PC-3 (cell line): ENCODE measurements around the gene ZC3H7A. TPM values are rescaled to one million over a fixed set of nuclear protein-coding genes. Genes with fewer than 3 reads are reported as not detected.
A peak's percentile ranks its signal among the peaks of the same experiment; 100 is the strongest.

ENCODE experiments used
- ATAC-seq: fragments of 200-7000 bp; cut with Tn5 transposase; 2 replicates; pipeline ENCODE4 v1.9.1; 2020; ENCODE audit warnings: mild to moderate bottlenecking, moderate library complexity
- BruUV-seq: library from RNA; stranded (reverse); fragments of 400-500 nt; replicated peaks from 2 replicates; lab custom pipeline; 2021; lab: Mats Ljungman, UMichigan
- CTCF ChIA-PET: fragments of 300-600 bp; sonication (Branson Sonifier 250); formaldehyde crosslinking; loops from one replicate; lab custom pipeline; 2022; ENCODE audit warnings: antibody characterized with exemption; lab: Charles Lee
- POLR2A ChIA-PET: fragments of 300-600 bp; sonication (Branson Sonifier 250); formaldehyde crosslinking; loops from one replicate; lab custom pipeline; 2022; ENCODE audit warnings: antibody characterized with exemption; ENCODE audit not compliant: unreplicated experiment; lab: Charles Lee
- DNase-seq: peaks from one replicate; pipeline ENCODE4 v3.0.0-alpha.2; 2015
- H2AFZ ChIP-seq: fragments of 300-600 bp; sonication (generic); 2 replicates; pipeline ENCODE4 v1.6.0; 2016; ENCODE audit warnings: antibody characterized with exemption, low read length
- H3F3A ChIP-seq: fragments of 300-600 bp; sonication (generic); one replicate; pipeline ENCODE4 v1.6.0; 2017; ENCODE audit warnings: antibody characterized with exemption, low read length, control low read depth, mild to moderate bottlenecking; ENCODE audit not compliant: unreplicated experiment
- H3K27ac ChIP-seq: fragments of 300-600 bp; sonication (generic); 2 replicates; pipeline ENCODE4 v1.5.1; 2016; ENCODE audit warnings: mild to moderate bottlenecking, low read length
- H3K27me3 ChIP-seq: fragments of 300-600 bp; sonication (generic); 2 replicates; pipeline ENCODE4 v1.6.1; 2016; ENCODE audit warnings: low read length, mixed read lengths
- H3K36me3 ChIP-seq: fragments of 300-600 bp; sonication (generic); 2 replicates; pipeline ENCODE4 v1.6.1; 2016; ENCODE audit warnings: low read depth, mixed run types, low read length, mixed read lengths
- H3K4me1 ChIP-seq: fragments of 300-600 bp; sonication (generic); 2 replicates; pipeline ENCODE4 v1.5.1; 2016; ENCODE audit warnings: low read length; ENCODE audit not compliant: insufficient read depth
- H3K4me2 ChIP-seq: fragments of 300-600 bp; sonication (generic); 2 replicates; pipeline ENCODE4 v1.6.0; 2016; ENCODE audit warnings: low read length
- H3K4me3 ChIP-seq: fragments of 300-600 bp; sonication (generic); 2 replicates; pipeline ENCODE4 v1.5.1; 2016; ENCODE audit warnings: mild to moderate bottlenecking, low read length, mixed read lengths
- H3K79me2 ChIP-seq: fragments of 300-600 bp; sonication (generic); 2 replicates; pipeline ENCODE4 v1.6.1; 2017; ENCODE audit warnings: low read length, mixed read lengths
- H3K9ac ChIP-seq: fragments of 300-600 bp; sonication (generic); 2 replicates; pipeline ENCODE4 v1.6.0; 2016; ENCODE audit warnings: mild to moderate bottlenecking, low read length
- H3K9me2 ChIP-seq: fragments of 300-600 bp; sonication (generic); replicated peaks from 2 replicates; pipeline ENCODE4 v1.6.1; 2016; ENCODE audit warnings: mixed run types, low read length, mixed read lengths
- H3K9me3 ChIP-seq: fragments of 300-600 bp; sonication (generic); 2 replicates; pipeline ENCODE4 v1.6.1; 2016; ENCODE audit warnings: low read length, mixed read lengths
- H4K20me1 ChIP-seq: fragments of 300-600 bp; sonication (generic); 2 replicates; pipeline ENCODE4 v1.6.1; 2016; ENCODE audit warnings: low read length, mixed read lengths
- EZH2 ChIP-seq: fragments of 300-600 bp; sonication (generic); IDR thresholded peaks from one replicate; pipeline ENCODE4 v1.6.1; 2017; ENCODE audit warnings: antibody characterized with exemption, mild to moderate bottlenecking, low read length; ENCODE audit not compliant: unreplicated experiment
- EZH2phosphoT487 ChIP-seq: fragments of 300-600 bp; sonication (generic); IDR thresholded peaks from 2 replicates; pipeline ENCODE4 v1.6.1; 2018; ENCODE audit warnings: mild to moderate bottlenecking, antibody characterized with exemption, low read length, borderline replicate concordance
- intact Hi-C: fragments of 100-400 bp; cut with micrococcal nuclease; formaldehyde crosslinking; loops from 2 replicates; pipeline ENCODE4 v1.9.0; 2023
- total RNA-seq: library from RNA; depleted of rRNA; stranded (reverse); fragments of >200 nt; gene quantifications from 2 replicates; pipeline ENCODE4 v1.2.3, GENCODE V29; 2014
- TF ChIP-seq, protein P1 (sequence below): fragments of 300-600 bp; sonication (generic); conservative IDR thresholded peaks from 2 replicates; pipeline ENCODE4 v1.5.1; 2017; ENCODE audit warnings: antibody characterized with exemption, low read depth, mild to moderate bottlenecking, low read length

ZC3H7A gene
- total RNA-seq, 1 experiment from 2014 or later, result 21.2 TPM

DNA sequence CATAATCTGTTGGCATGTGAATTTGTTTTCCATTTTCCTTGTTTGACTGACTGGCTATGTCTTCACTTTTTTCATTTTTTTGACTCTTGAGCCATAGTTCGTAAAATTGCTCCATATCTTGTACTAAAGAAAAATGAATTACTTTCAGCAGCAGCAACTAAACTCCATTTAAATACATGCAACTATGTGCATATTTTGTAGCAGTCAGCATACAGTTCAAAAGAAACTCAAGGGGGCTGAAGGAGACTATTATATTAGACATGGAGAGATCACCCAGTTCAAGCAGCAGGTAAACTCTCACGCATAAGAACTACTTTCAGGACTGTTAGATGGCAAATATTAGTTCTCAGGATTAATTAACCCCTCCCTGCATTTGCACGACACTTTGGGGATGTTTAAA is 40.8 kb downstream of the ZC3H7A start:
- no peak overlapping the region for H3K27ac ChIP-seq
- POLR2A ChIA-PET, result no interaction called here

GRCh38 chr16:11755022-11755760 is 41.9 kb downstream of the ZC3H7A start:
- ChIA-PET POLR2A (no interaction called here), CTCF (no interaction called here)
- Histone ChIP-seq H3F3A (no peaks in the 10 kb centered on the region), H3K4me1 (peaks cover 12% of the 10 kb centered on the region), H3K27ac (no peak overlapping the region), H3K27me3 (no peaks in the 10 kb centered on the region), H3K9ac (no peak overlapping the region), H3K36me3 (peaks cover 15% of the 10 kb centered on the region; the same call in 1 of the 2 replicates), H3K4me3 (no peak overlapping the region), H4K20me1 (no peaks in the 10 kb centered on the region), H3K79me2 (no peaks in the 10 kb centered on the region), H3K9me2 (no peaks in the 10 kb centered on the region), H3K4me2 (no peak overlapping the region), H3K9me3 (no peaks in the 10 kb centered on the region), H2AFZ (no peak overlapping the region)
- intact Hi-C loops, result no loop called here
- no peak for TF ChIP-seq EZH2
- TF ChIP-seq, protein P1, sequence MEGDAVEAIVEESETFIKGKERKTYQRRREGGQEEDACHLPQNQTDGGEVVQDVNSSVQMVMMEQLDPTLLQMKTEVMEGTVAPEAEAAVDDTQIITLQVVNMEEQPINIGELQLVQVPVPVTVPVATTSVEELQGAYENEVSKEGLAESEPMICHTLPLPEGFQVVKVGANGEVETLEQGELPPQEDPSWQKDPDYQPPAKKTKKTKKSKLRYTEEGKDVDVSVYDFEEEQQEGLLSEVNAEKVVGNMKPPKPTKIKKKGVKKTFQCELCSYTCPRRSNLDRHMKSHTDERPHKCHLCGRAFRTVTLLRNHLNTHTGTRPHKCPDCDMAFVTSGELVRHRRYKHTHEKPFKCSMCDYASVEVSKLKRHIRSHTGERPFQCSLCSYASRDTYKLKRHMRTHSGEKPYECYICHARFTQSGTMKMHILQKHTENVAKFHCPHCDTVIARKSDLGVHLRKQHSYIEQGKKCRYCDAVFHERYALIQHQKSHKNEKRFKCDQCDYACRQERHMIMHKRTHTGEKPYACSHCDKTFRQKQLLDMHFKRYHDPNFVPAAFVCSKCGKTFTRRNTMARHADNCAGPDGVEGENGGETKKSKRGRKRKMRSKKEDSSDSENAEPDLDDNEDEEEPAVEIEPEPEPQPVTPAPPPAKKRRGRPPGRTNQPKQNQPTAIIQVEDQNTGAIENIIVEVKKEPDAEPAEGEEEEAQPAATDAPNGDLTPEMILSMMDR, result no peak
- TF ChIP-seq EZH2phosphoT487, result no peak
- ATAC-seq, result peak; percentile 27; the same call in 1 of the 2 replicates
- no peak for DNase-seq
- no TSS peak for BruUV-seq

More for the DNA sequence above, 40.8 kb downstream of the ZC3H7A start:
- DNase-seq (no peak), ATAC-seq (no peak)
- Histone ChIP-seq H2AFZ (no peak overlapping the region), H4K20me1 (no peaks in the 10 kb centered on the region), H3K4me3 (no peak overlapping the region), H3K9me3 (no peaks in the 10 kb centered on the region), H3F3A (no peaks in the 10 kb centered on the region), H3K9ac (no peak overlapping the region), H3K79me2 (no peaks in the 10 kb centered on the region), H3K4me2 (no peak overlapping the region), H3K4me1 (peaks cover 12% of the 10 kb centered on the region), H3K9me2 (no peaks in the 10 kb centered on the region), H3K27me3 (no peaks in the 10 kb centered on the region), H3K36me3 (peaks cover 8% of the 10 kb centered on the region; the same call in 1 of the 2 replicates)
- TF ChIP-seq EZH2 (no peak), EZH2phosphoT487 (no peak)
- TF ChIP-seq, protein P1, result no peak
- CTCF ChIA-PET, result no interaction called here
- intact Hi-C loops, result no loop called here
- no TSS peak for BruUV-seq

DNA sequence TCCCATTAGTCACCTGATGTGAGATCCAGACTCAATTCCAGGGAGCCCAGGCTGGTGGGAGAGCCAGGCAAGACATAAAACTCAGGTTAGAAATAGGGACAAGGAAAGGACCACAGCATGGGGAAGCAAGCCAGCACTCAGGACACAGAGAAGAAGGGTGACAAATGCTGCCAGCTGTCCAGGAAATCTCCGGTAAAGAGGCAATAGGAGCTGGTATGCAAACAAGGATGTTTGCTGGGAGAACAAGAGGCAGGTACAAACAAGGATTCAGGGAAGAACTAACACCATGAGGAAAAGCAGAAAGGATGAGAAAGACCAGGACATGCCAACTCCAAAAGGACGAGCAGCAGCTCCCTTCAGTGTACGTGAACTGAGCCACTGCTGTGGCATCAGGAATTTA is 44.2 kb downstream of the ZC3H7A start:
- H3K9me3 ChIP-seq, result no peaks in the 10 kb centered on the region
- peaks cover 5% of the 10 kb centered on the region for H3K4me1 ChIP-seq
- no peak overlapping the region for H3K9ac ChIP-seq
- TF ChIP-seq, protein P1, result no peak
- TF ChIP-seq EZH2 (no peak), EZH2phosphoT487 (no peak)
- H3K79me2 ChIP-seq, result no peaks in the 10 kb centered on the region
- no peaks in the 10 kb centered on the region for H3K9me2 ChIP-seq
- ATAC-seq (no peak), DNase-seq (no peak)
- no peaks in the 10 kb centered on the region for H3K27me3 ChIP-seq
- no peak overlapping the region for H3K4me3 ChIP-seq
- peaks cover 18% of the 10 kb centered on the region; the same call in 1 of the 2 replicates for H3K36me3 ChIP-seq
- no TSS peak for BruUV-seq
- ChIA-PET POLR2A (no interaction called here), CTCF (interaction anchor here (0.6 kb wide), 1 partner anchor 44 kb away, joined by 3 read pairs; the partner anchor contains the start of gene ZC3H7A)
- H3F3A ChIP-seq, result no peaks in the 10 kb centered on the region
- intact Hi-C loops, result no loop called here
- H3K27ac ChIP-seq, result no peak overlapping the region
- no peak overlapping the region for H3K4me2 ChIP-seq
- no peaks in the 10 kb centered on the region for H4K20me1 ChIP-seq
- H2AFZ ChIP-seq, result no peak overlapping the region
